ENCODE data around the gene UPP1. TPM values are rescaled to one million over a fixed set of nuclear protein-coding genes. Genes with fewer than 3 reads are reported as not detected.

Gene UPP1
- total RNA-seq, 1 donor from 2014 or later: 204 TPM

Other genes starting within 250 kb of the UPP1 start
- 0.36 TPM for gene PKD1L1, start 140.8 kb upstream of the UPP1 start, total RNA-seq
- gene HUS1, start 109.7 kb upstream of the UPP1 start, total RNA-seq: 20.0 TPM
- not detected for gene SUN3, start 60.2 kb upstream of the UPP1 start, total RNA-seq
- 1.00 TPM for gene C7orf57, start 53.7 kb upstream of the UPP1 start, total RNA-seq
- gene ABCA13, start 82.2 kb downstream of the UPP1 start, total RNA-seq: 4.3 TPM